HEK293 (cell line): ENCODE results near the gene CD55.

Source experiments
- CTCF ChIA-PET: fragments of 350-600 bp; formaldehyde crosslinking; extraction: SDS; loops from one replicate; lab custom pipeline; 2021; ENCODE audit warnings: antibody characterized with exemption; lab: Yijun Ruan, JAX
- POLR2A ChIA-PET: fragments of 300-600 bp; formaldehyde crosslinking; extraction: SDS; loops from one replicate; lab custom pipeline; 2020; ENCODE audit warnings: antibody characterized with exemption, inconsistent platforms; lab: Yijun Ruan, JAX
- H3K27ac ChIP-seq: fragments of 200-500 bp; sonication (Bioruptor generic); 2 replicates; pipeline ENCODE4 v1.5.1; 2014; ENCODE audit warnings: low read depth, low read length, control low read depth, inconsistent platforms; ENCODE audit errors: extremely low read depth
- H3K36me3 ChIP-seq, 2 experiments: fragments of 200-500 bp in 1 of 2; sonication (Bioruptor generic) in 1 of 2; 1 replicate in 1 of 2; 2 replicates in 1 of 2; pipeline ENCODE4 v1.5.1; 2014 to 2017; ENCODE audit warnings: inconsistent platforms in 2 of 2, low read length in 2 of 2; ENCODE audit not compliant: control insufficient read depth in 2 of 2, insufficient read depth in 1 of 2
- H3K4me1 ChIP-seq: fragments of 200-500 bp; sonication (Bioruptor generic); 2 replicates; pipeline ENCODE4 v1.5.1; 2014; ENCODE audit warnings: mild to moderate bottlenecking, low read length, inconsistent platforms; ENCODE audit not compliant: control insufficient read depth, insufficient read depth
- H3K4me3 ChIP-seq: 2 replicates; pipeline ENCODE4 v1.5.1; 2011; ENCODE audit warnings: low read depth, mild to moderate bottlenecking, control low read depth, low read length, moderate library complexity
- H3K9me3 ChIP-seq: fragments of 200-500 bp; sonication (Bioruptor generic); 2 replicates; pipeline ENCODE4 v1.5.1; 2014; ENCODE audit warnings: low read depth, low read length, inconsistent platforms; ENCODE audit not compliant: control insufficient read depth, insufficient read depth
- BCL11A ChIP-seq: fragments of 450-650 bp; formaldehyde crosslinking; IDR thresholded peaks from 2 replicates; pipeline ENCODE4 v1.5.1; 2016; ENCODE audit warnings: low read depth, missing biosample characterization, missing genetic modification characterization
- BCL6B ChIP-seq: fragments of 450-650 bp; formaldehyde crosslinking; IDR thresholded peaks from 2 replicates; pipeline ENCODE4 v1.5.1; 2017; ENCODE audit warnings: missing biosample characterization, missing genetic modification characterization
- GFI1B ChIP-seq: fragments of 450-650 bp; formaldehyde crosslinking; IDR thresholded peaks from 2 replicates; pipeline ENCODE4 v1.5.1; 2016; ENCODE audit warnings: missing biosample characterization, missing genetic modification characterization
- HOXA7 ChIP-seq: sonication (generic); formaldehyde crosslinking; IDR thresholded peaks from 2 replicates; pipeline ENCODE4 v1.8.1; 2022; ENCODE audit warnings: missing genetic modification reagents, borderline replicate concordance
- PRDM1 ChIP-seq: fragments of 450-650 bp; formaldehyde crosslinking; IDR thresholded peaks from 2 replicates; pipeline ENCODE4; 2016; ENCODE audit warnings: missing biosample characterization, missing genetic modification characterization
- REPIN1 ChIP-seq: fragments of 450-650 bp; formaldehyde crosslinking; IDR thresholded peaks from 2 replicates; pipeline ENCODE4 v1.5.1; 2017; ENCODE audit warnings: missing biosample characterization, missing genetic modification characterization, low read depth
- SP2 ChIP-seq: fragments of 450-650 bp; formaldehyde crosslinking; IDR thresholded peaks from 2 replicates; pipeline ENCODE4 v1.5.1; 2016; ENCODE audit warnings: missing biosample characterization, missing genetic modification characterization
- ZNF133 ChIP-seq: fragments of 450-650 bp; formaldehyde crosslinking; IDR thresholded peaks from 2 replicates; pipeline ENCODE4 v1.5.1; 2016; ENCODE audit warnings: missing biosample characterization, missing genetic modification characterization
- ZNF223 ChIP-seq: fragments of 450-650 bp; formaldehyde crosslinking; IDR thresholded peaks from 2 replicates; pipeline ENCODE4 v1.5.1; 2016; ENCODE audit warnings: missing biosample characterization, missing genetic modification characterization
- ZNF292 ChIP-seq: fragments of 450-650 bp; formaldehyde crosslinking; IDR thresholded peaks from 2 replicates; pipeline ENCODE4 v1.5.1; 2016; ENCODE audit warnings: low read depth, missing biosample characterization, missing genetic modification characterization, borderline replicate concordance
- ZNF311 ChIP-seq: fragments of 450-650 bp; formaldehyde crosslinking; IDR thresholded peaks from 2 replicates; pipeline ENCODE4 v1.5.1; 2017; ENCODE audit warnings: missing biosample characterization, missing genetic modification characterization, borderline replicate concordance
- ZNF433 ChIP-seq: fragments of 450-650 bp; formaldehyde crosslinking; IDR thresholded peaks from 2 replicates; pipeline ENCODE4 v1.5.1; 2016; ENCODE audit warnings: missing biosample characterization, missing genetic modification characterization, low read depth
- ZNF530 ChIP-seq: fragments of 450-650 bp; formaldehyde crosslinking; IDR thresholded peaks from 2 replicates; pipeline ENCODE4 v1.5.1; 2016; ENCODE audit warnings: low read depth, missing biosample characterization, missing genetic modification characterization
- ZNF548 ChIP-seq: fragments of 450-650 bp; formaldehyde crosslinking; IDR thresholded peaks from 2 replicates; pipeline ENCODE4 v1.5.1; 2016; ENCODE audit warnings: missing biosample characterization, missing genetic modification characterization
- ZNF585B ChIP-seq: fragments of 450-650 bp; formaldehyde crosslinking; IDR thresholded peaks from 2 replicates; pipeline ENCODE4 v1.5.1; 2016; ENCODE audit warnings: missing biosample characterization, missing genetic modification characterization
- ZNF645 ChIP-seq: fragments of 450-650 bp; formaldehyde crosslinking; IDR thresholded peaks from 2 replicates; pipeline ENCODE4; 2016; ENCODE audit warnings: missing biosample characterization, missing genetic modification characterization
- ZNF664 ChIP-seq: fragments of 450-650 bp; formaldehyde crosslinking; IDR thresholded peaks from 2 replicates; pipeline ENCODE4 v1.5.1; 2016; ENCODE audit warnings: missing biosample characterization, missing genetic modification characterization
- TF ChIP-seq, protein P1 (sequence below): fragments of 450-650 bp; formaldehyde crosslinking; IDR thresholded peaks from 2 replicates; pipeline ENCODE4 v1.5.0; 2017; ENCODE audit warnings: missing biosample characterization, missing genetic modification characterization, borderline replicate concordance

Gene CD55

DNA sequence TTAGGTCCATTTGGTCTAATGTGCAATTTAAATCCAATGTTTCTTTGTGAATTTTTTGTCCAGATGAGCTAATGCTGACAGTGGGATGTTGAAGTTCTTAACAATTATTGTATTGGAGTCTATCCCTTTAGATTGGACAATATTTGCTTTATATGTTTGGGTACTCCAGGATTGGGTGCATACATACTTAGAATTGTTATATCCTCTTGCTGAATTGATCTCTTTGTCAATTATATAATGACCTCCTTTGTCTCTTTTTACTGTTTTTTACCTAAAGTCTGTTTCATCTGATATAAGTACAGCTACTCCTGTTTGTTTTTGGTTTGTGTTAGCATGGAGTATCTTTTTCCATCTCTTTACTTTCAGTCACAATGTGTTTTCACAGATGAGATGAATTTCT, 22.2 kb downstream of the CD55 start:
- TF ChIP-seq ZNF292 (tag by site-specific recombination) (no peak), ZNF433 (tag by site-specific recombination) (no peak), ZNF548 (no peak), ZNF530 (no peak), BCL6B (tag by site-specific recombination) (no peak), GFI1B (tag by site-specific recombination) (no peak)
- TF ChIP-seq, protein P1, sequence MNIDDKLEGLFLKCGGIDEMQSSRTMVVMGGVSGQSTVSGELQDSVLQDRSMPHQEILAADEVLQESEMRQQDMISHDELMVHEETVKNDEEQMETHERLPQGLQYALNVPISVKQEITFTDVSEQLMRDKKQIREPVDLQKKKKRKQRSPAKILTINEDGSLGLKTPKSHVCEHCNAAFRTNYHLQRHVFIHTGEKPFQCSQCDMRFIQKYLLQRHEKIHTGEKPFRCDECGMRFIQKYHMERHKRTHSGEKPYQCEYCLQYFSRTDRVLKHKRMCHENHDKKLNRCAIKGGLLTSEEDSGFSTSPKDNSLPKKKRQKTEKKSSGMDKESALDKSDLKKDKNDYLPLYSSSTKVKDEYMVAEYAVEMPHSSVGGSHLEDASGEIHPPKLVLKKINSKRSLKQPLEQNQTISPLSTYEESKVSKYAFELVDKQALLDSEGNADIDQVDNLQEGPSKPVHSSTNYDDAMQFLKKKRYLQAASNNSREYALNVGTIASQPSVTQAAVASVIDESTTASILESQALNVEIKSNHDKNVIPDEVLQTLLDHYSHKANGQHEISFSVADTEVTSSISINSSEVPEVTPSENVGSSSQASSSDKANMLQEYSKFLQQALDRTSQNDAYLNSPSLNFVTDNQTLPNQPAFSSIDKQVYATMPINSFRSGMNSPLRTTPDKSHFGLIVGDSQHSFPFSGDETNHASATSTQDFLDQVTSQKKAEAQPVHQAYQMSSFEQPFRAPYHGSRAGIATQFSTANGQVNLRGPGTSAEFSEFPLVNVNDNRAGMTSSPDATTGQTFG (tag by site-specific recombination) = no peak
- ChIA-PET POLR2A (no interaction called here), CTCF (interaction anchor here (0.7 to 1.0 kb wide), 2 partner anchors 70 to 291 kb away, joined by 3 to 4 read pairs; partner anchors contain the start of gene PFKFB2)
- H3K36me3 ChIP-seq = peaks cover 12 to 56% of the 10 kb centered on the region in 2 experiments; a peak in 2 of 3 replicates
- H3K27ac ChIP-seq = no peak overlapping the region
- no peaks in the 10 kb centered on the region for H3K9me3 ChIP-seq
- no peak overlapping the region for H3K4me3 ChIP-seq
- H3K4me1 ChIP-seq = no peaks in the 10 kb centered on the region

GRCh38 chr1:207344221-207344620, 22.7 kb downstream of the CD55 start:
- no peaks in the 10 kb centered on the region for H3K9me3 ChIP-seq
- POLR2A ChIA-PET = no interaction called here
- TF ChIP-seq ZNF645 (tag by site-specific recombination) (no peak), ZNF223 (tag by site-specific recombination) (no peak), PRDM1 (tag by site-specific recombination) (no peak), ZNF311 (tag by site-specific recombination) (no peak), BCL11A (tag by site-specific recombination) (no peak), SP2 (tag by site-specific recombination) (no peak), ZNF585B (tag by site-specific recombination) (no peak), ZNF133 (tag by site-specific recombination) (no peak), REPIN1 (tag by site-specific recombination) (no peak), HOXA7 (CRISPR knock-in tag) (no peak), ZNF664 (no peak)
- H3K4me3 ChIP-seq = no peak overlapping the region
- H3K27ac ChIP-seq = no peak overlapping the region
- H3K4me1 ChIP-seq = no peaks in the 10 kb centered on the region
- H3K36me3 ChIP-seq = peaks cover 13 to 55% of the 10 kb centered on the region in 2 experiments; a peak in 2 of 3 replicates
- CTCF ChIA-PET = interaction anchor here (0.6 kb wide), 1 partner anchor 413 kb away, joined by 4 read pairs; no protein-coding TSS in a partner anchor
